ENCODE data around the gene GRB2. TPM values are rescaled to one million over a fixed set of nuclear protein-coding genes. Genes with fewer than 3 reads are reported as not detected.

GRB2 gene
- total and polyA plus RNA-seq, 7 experiments from 2014 or later = 112 to 167 (median 145) TPM

GRCh38 chr17:75334723-75335122 is 70.8 kb downstream of the GRB2 start:
- peaks cover 0 to 16% (median 0%) of the 10 kb centered on the region in 3 experiments for H3K36me3 ChIP-seq (ENCODE audit: control insufficient read depth in 2 of 3, insufficient read depth in 3 of 3, low read length in 3 of 3)
- ChIA-PET CTCF (interaction anchor here (0.7 to 1.1 kb wide), 2 partner anchors 14 to 88 kb away, joined by 3 to 7 read pairs; no protein-coding TSS in a partner anchor), POLR2A (interaction anchor here (0.7 to 3.1 kb wide), 4 partner anchors 8 to 182 kb away, joined by 4 to 11 read pairs (median 8); partner anchors contain the start of gene GRB2)
- Mint-ChIP-seq H3K4me3 (peak overlapping the region in 6 of 10 donors; percentile 0 to 83 (median 64)), H3K4me1 (peaks cover 48 to 90% (median 76%) of the 10 kb centered on the region in 7 donors), H3K27ac (peak overlapping the region; percentile 26 to 96 (median 89)), H3K36me3 (peaks cover 0 to 10% (median 5%) of the 10 kb centered on the region in 5 donors), H3K9me3 (no peaks in the 10 kb centered on the region), H3K27me3 (no peaks in the 10 kb centered on the region)
- H3K9me3 ChIP-seq (ENCODE audit: control insufficient read depth in 2 of 3, low read length in 3 of 3) = no peaks in the 10 kb centered on the region
- H3K27me3 ChIP-seq (ENCODE audit: control insufficient read depth in 2 of 2, insufficient read depth in 2 of 2, low read length in 2 of 2) = no peaks in the 10 kb centered on the region
- H3K27ac ChIP-seq (ENCODE audit: low read depth, low read length) = no peak overlapping the region
- peaks cover 15 to 53% of the 10 kb centered on the region in 2 donors for H3K4me1 ChIP-seq (ENCODE audit: control insufficient read depth in 2 of 2, insufficient read depth in 2 of 2, low read length in 2 of 2)
- intact Hi-C loops (cut with micrococcal nuclease) = loop anchor here in 1 of 2 donors (5.0 kb wide), 1 partner anchor 58 kb away; no protein-coding TSS in a partner anchor
- DNase-seq = no peak
- no peak for ATAC-seq
- H3K4me3 ChIP-seq (ENCODE audit: low read length) = no peak overlapping the region

- Histone ChIP-seq H3K9me3 (ENCODE audit: control insufficient read depth in 2 of 3, low read length in 3 of 3) (no peaks in the 10 kb centered on the region), H3K36me3 (ENCODE audit: control insufficient read depth in 2 of 3, insufficient read depth in 3 of 3, low read length in 3 of 3) (peaks cover 0 to 16% (median 0%) of the 10 kb centered on the region in 3 experiments), H3K27ac (ENCODE audit: low read depth, low read length) (peak overlapping the region; percentile 15), H3K4me1 (ENCODE audit: control insufficient read depth in 2 of 2, insufficient read depth in 2 of 2, low read length in 2 of 2) (peaks cover 4 to 41% of the 10 kb centered on the region in 2 donors), H3K27me3 (ENCODE audit: control insufficient read depth in 2 of 2, insufficient read depth in 2 of 2, low read length in 2 of 2) (no peaks in the 10 kb centered on the region), H3K4me3 (ENCODE audit: low read length) (no peak overlapping the region)
- DNase-seq (no peak), ATAC-seq (no peak)
- H3K27me3 Mint-ChIP-seq = no peaks in the 10 kb centered on the region
- H3K4me3 Mint-ChIP-seq = peak overlapping the region in 5 of 10 donors; percentile 2 to 66 (median 35)
- POLR2A ChIA-PET = interaction anchor here (0.9 to 2.3 kb wide), 3 partner anchors 12 to 19 kb away, joined by 4 to 9 read pairs (median 5); no protein-coding TSS in a partner anchor
- peaks cover 32 to 81% (median 73%) of the 10 kb centered on the region in 7 donors for H3K4me1 Mint-ChIP-seq
- CTCF ChIA-PET = no interaction called here
- peaks cover 0 to 11% (median 5%) of the 10 kb centered on the region in 5 donors for H3K36me3 Mint-ChIP-seq
- intact Hi-C loops (cut with micrococcal nuclease) = loop anchor here in 1 of 2 donors (1.0 kb wide), 1 partner anchor 8 kb away; no protein-coding TSS in a partner anchor
- H3K27ac Mint-ChIP-seq = peak overlapping the region in 8 of 9 donors; percentile 4 to 75 (median 33)
- H3K9me3 Mint-ChIP-seq = no peaks in the 10 kb centered on the region
These were observed 73.8 kb downstream of the GRB2 start for GRCh38 chr17:75331671-75332070.

GRCh38 chr17:75327757-75328156 is 77.7 kb downstream of the GRB2 start:
- POLR2A ChIA-PET = interaction anchor here (0.6 to 1.8 kb wide), 2 partner anchors 11 to 198 kb away, joined by 3 to 4 read pairs; partner anchors contain the start of gene LLGL2
- no peak overlapping the region for H3K27ac ChIP-seq (ENCODE audit: low read depth, low read length)
- no peak for DNase-seq

GRCh38 chr17:75326226-75326848 is 79.1 kb downstream of the GRB2 start:
- Histone ChIP-seq H3K9me3 (ENCODE audit: control insufficient read depth in 2 of 3, low read length in 3 of 3) (no peaks in the 10 kb centered on the region), H3K27ac (ENCODE audit: low read depth, low read length) (peak overlapping the region; percentile 19), H3K27me3 (ENCODE audit: control insufficient read depth in 2 of 2, insufficient read depth in 2 of 2, low read length in 2 of 2) (no peaks in the 10 kb centered on the region), H3K4me3 (ENCODE audit: low read length) (no peak overlapping the region), H3K36me3 (ENCODE audit: control insufficient read depth in 2 of 3, insufficient read depth in 3 of 3, low read length in 3 of 3) (peaks cover 0 to 38% (median 6%) of the 10 kb centered on the region in 3 experiments), H3K4me1 (ENCODE audit: control insufficient read depth in 2 of 2, insufficient read depth in 2 of 2, low read length in 2 of 2) (peaks cover 4 to 18% of the 10 kb centered on the region in 2 donors)
- intact Hi-C loops (cut with micrococcal nuclease) = no loop called here
- ATAC-seq (no peak), DNase-seq (no peak)
- Mint-ChIP-seq H3K36me3 (peaks cover 0 to 16% (median 4%) of the 10 kb centered on the region in 5 donors), H3K4me1 (peaks cover 5 to 56% (median 52%) of the 10 kb centered on the region in 7 donors), H3K27me3 (no peaks in the 10 kb centered on the region), H3K4me3 (peak overlapping the region in 1 of 10 donors; percentile 17), H3K9me3 (no peaks in the 10 kb centered on the region), H3K27ac (peak overlapping the region; percentile 42 to 81 (median 76))
- ChIA-PET POLR2A (interaction anchor here (1.0 to 2.4 kb wide), 5 partner anchors 9 to 80 kb away, joined by 4 to 8 read pairs (median 4); partner anchors contain the start of gene GRB2), CTCF (interaction anchor here (0.6 to 1.5 kb wide), 4 partner anchors 10 to 166 kb away, joined by 3 to 7 read pairs (median 6); no protein-coding TSS in a partner anchor)

More at GRCh38 chr17:75327757-75328156, 77.7 kb downstream of the GRB2 start:
- Mint-ChIP-seq H3K27me3 (no peaks in the 10 kb centered on the region), H3K9me3 (no peaks in the 10 kb centered on the region), H3K4me1 (peaks cover 9 to 70% (median 66%) of the 10 kb centered on the region in 7 donors), H3K27ac (peak overlapping the region; percentile 12 to 72 (median 52)), H3K36me3 (peaks cover 0 to 16% (median 8%) of the 10 kb centered on the region in 5 donors), H3K4me3 (no peak overlapping the region)
- ATAC-seq = no peak
- Histone ChIP-seq H3K9me3 (ENCODE audit: control insufficient read depth in 2 of 3, low read length in 3 of 3) (no peaks in the 10 kb centered on the region), H3K27me3 (ENCODE audit: control insufficient read depth in 2 of 2, insufficient read depth in 2 of 2, low read length in 2 of 2) (no peaks in the 10 kb centered on the region), H3K36me3 (ENCODE audit: control insufficient read depth in 2 of 3, insufficient read depth in 3 of 3, low read length in 3 of 3) (peaks cover 0 to 34% (median 0%) of the 10 kb centered on the region in 3 experiments), H3K4me3 (ENCODE audit: low read length) (no peak overlapping the region), H3K4me1 (ENCODE audit: control insufficient read depth in 2 of 2, insufficient read depth in 2 of 2, low read length in 2 of 2) (peaks cover 4 to 26% of the 10 kb centered on the region in 2 donors)
- intact Hi-C loops (cut with micrococcal nuclease) = no loop called here
- CTCF ChIA-PET = no interaction called here

- Histone ChIP-seq H3K4me1 (ENCODE audit: control insufficient read depth in 2 of 2, insufficient read depth in 2 of 2, low read length in 2 of 2) (peaks cover 4 to 18% of the 10 kb centered on the region in 2 donors), H3K27ac (ENCODE audit: low read depth, low read length) (peak overlapping the region; percentile 19), H3K9me3 (ENCODE audit: control insufficient read depth in 2 of 3, low read length in 3 of 3) (no peaks in the 10 kb centered on the region), H3K4me3 (ENCODE audit: low read length) (no peak overlapping the region), H3K36me3 (ENCODE audit: control insufficient read depth in 2 of 3, insufficient read depth in 3 of 3, low read length in 3 of 3) (peaks cover 2 to 38% (median 7%) of the 10 kb centered on the region in 3 experiments), H3K27me3 (ENCODE audit: control insufficient read depth in 2 of 2, insufficient read depth in 2 of 2, low read length in 2 of 2) (no peaks in the 10 kb centered on the region)
- ATAC-seq (no peak), DNase-seq (no peak)
- intact Hi-C loops (cut with micrococcal nuclease) = no loop called here
- peak overlapping the region in 1 of 10 donors; percentile 17 for H3K4me3 Mint-ChIP-seq
- no peaks in the 10 kb centered on the region for H3K9me3 Mint-ChIP-seq
- ChIA-PET POLR2A (interaction anchor here (1.4 to 2.4 kb wide), 3 partner anchors 9 to 80 kb away, joined by 4 to 8 read pairs (median 6); partner anchors contain the start of gene GRB2), CTCF (interaction anchor here (1.1 to 1.5 kb wide), 3 partner anchors 10 to 86 kb away, joined by 3 to 7 read pairs (median 7); no protein-coding TSS in a partner anchor)
- peak overlapping the region; percentile 31 to 81 (median 76) for H3K27ac Mint-ChIP-seq
- no peaks in the 10 kb centered on the region for H3K27me3 Mint-ChIP-seq
- H3K4me1 Mint-ChIP-seq = peaks cover 5 to 51% (median 47%) of the 10 kb centered on the region in 7 donors
- peaks cover 0 to 16% (median 4%) of the 10 kb centered on the region in 5 donors for H3K36me3 Mint-ChIP-seq
These were observed 79.7 kb downstream of the GRB2 start for GRCh38 chr17:75325827-75326225.

GRCh38 chr17:75325348-75325747 is 80.1 kb downstream of the GRB2 start:
- Mint-ChIP-seq H3K4me3 (peak overlapping the region in 1 of 10 donors; percentile 17), H3K36me3 (peaks cover 0 to 17% (median 9%) of the 10 kb centered on the region in 5 donors), H3K27me3 (no peaks in the 10 kb centered on the region), H3K4me1 (peaks cover under 1 to 46% (median 44%) of the 10 kb centered on the region in 7 donors), H3K27ac (peak overlapping the region; percentile 31 to 81 (median 75)), H3K9me3 (no peaks in the 10 kb centered on the region)
- CTCF ChIA-PET = interaction anchor here (1.2 kb wide), 1 partner anchor 54 kb away, joined by 3 read pairs; no protein-coding TSS in a partner anchor
- H3K4me1 ChIP-seq (ENCODE audit: control insufficient read depth in 2 of 2, insufficient read depth in 2 of 2, low read length in 2 of 2) = peaks cover 4 to 18% of the 10 kb centered on the region in 2 donors
- H3K27ac ChIP-seq (ENCODE audit: low read depth, low read length) = peak overlapping the region; percentile 19
- H3K27me3 ChIP-seq (ENCODE audit: control insufficient read depth in 2 of 2, insufficient read depth in 2 of 2, low read length in 2 of 2) = no peaks in the 10 kb centered on the region
- POLR2A ChIA-PET = interaction anchor here (1.4 to 2.4 kb wide), 2 partner anchors 18 to 81 kb away, joined by 4 to 8 read pairs; partner anchors contain the start of gene GRB2
- no peak for ATAC-seq
- no peak for DNase-seq
- H3K9me3 ChIP-seq (ENCODE audit: control insufficient read depth in 2 of 3, low read length in 3 of 3) = no peaks in the 10 kb centered on the region
- H3K36me3 ChIP-seq (ENCODE audit: control insufficient read depth in 2 of 3, insufficient read depth in 3 of 3, low read length in 3 of 3) = peaks cover 7 to 38% (median 8%) of the 10 kb centered on the region in 3 experiments
- intact Hi-C loops (cut with micrococcal nuclease) = no loop called here
- H3K4me3 ChIP-seq (ENCODE audit: low read length) = no peak overlapping the region

All from naive thymus-derived CD4-positive, alpha-beta T cell (primary cell).